Suppressor macrophage treated with lipopolysaccharide for 4 hours (primary cell): ENCODE data around the gene SMIM41.
A peak's percentile ranks its signal among the peaks of the same experiment; 100 is the strongest.
"Not testable (repeated sequence)": the region's sequence is repeated elsewhere in the genome, so short reads cannot be mapped to it uniquely, and the experiment has no call there.

Experiments used
- DNase-seq: peaks from one replicate; pipeline ENCODE4 v3.0.0-alpha.2; 2020

Gene SMIM41

GRCh38 chr12:52086366-52086765, 6.9 kb downstream of the SMIM41 start:
- DNase-seq, result no peak

DNA sequence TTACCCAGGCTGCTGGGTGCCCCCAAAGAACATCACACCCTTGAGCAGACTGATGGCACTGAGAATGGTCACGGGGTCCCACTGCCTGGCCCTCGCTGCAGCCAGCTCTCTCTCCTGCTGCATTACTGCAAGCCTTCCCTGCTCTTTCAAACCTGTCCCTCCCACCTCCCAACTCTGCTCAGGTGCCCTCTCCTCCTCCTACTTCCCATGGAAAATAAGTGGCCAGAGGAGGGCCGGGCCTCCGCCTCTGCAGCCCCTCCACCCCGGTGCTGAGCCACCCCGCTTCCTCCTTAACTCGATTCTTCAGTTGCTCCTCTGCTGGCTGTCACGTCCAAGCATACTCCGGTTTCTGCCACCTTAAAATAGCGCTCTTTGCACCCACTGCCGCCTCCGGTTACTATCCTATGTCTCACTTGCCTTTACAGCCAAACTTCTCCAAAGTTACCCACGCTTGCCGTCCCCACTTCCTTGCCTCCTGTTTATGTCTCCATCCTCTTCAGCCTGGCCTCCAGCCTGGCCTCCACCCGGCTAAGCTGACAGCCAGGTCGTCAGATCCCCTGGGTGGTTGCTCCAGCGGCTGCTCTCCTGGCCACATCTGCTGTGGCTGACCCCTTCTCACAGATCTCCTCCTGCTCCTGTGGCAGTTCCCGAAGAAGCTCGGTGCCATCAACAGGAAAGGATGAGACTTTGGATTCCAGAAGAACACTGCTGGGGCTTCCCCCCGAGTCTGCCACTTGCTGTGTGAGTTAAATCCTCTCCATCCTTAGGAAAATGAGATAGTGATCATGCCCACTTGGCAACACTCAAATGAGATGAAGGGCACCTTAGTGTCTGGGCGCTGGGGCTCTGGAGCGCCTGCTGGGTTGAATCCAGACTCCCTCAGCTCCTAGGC, 7.7 kb downstream of the SMIM41 start:
- DNase-seq, result no peak

GRCh38 chr12:52087961-52088820, 8.7 kb downstream of the SMIM41 start:
- no peak for DNase-seq

DNA sequence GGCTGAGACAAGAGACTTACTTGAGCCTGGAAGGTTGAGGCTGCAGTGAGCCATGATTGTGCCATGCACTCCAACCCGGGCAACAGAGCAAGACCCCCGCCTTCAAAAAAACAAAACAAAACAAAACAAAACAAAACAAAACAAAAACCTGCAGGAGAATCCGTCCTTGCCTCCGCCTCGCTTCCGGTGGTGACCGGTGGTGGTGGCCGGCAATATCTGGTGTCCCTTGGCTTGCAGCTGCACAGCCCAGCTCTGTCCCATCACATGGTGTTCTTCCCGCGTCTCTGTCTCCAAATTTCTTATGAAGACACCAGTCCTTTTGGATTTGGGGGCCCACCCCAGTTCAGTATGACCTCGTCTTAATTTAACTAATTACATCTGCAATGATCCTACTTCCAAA, 10.0 kb downstream of the SMIM41 start:
- no peak for DNase-seq

DNA sequence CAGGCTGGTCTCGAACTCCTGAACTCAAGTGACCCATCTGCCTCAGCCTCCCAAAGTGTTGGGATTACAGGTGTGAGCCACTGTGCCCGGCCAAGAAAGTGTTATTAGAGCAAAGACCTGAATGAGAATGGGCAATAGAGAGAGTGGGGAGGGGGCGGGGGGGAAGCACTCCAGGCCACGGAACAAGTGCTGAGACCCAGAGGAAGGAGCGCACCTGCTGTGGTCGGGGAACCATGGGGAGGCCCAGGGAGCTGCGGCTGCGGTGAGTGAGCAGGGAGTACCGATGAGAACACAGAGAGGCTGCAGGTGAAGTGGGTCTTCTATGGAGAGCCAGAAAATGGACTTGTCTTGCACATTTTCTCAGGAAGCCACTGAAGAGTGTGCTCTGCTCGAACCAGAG, 10.8 kb downstream of the SMIM41 start:
- no peak for DNase-seq

GRCh38 chr12:52091061-52091460, 11.6 kb downstream of the SMIM41 start:
- no peak for DNase-seq

GRCh38 chr12:52091869-52092268, 12.4 kb downstream of the SMIM41 start:
- no peak for DNase-seq

DNA sequence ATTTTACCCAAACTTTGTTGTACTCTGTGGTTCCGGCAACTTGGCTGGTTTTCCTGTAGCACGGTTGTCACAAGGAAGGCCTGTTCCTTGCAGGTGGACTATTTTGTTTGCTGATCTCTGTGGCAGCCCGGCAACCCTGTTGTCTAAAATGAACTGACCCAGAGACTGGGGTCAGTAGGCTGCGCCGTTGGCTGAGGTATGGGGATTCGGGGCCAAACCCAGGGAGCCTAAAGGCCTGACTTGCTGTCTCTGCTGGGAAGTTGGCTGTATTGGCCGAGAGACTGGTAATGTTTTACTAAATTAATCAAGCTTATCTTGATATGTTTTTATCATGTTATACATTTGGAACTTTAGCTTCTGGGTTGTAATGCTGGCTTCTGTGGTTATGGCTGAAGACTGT, 13.8 kb downstream of the SMIM41 start:
- no peak for DNase-seq

DNA sequence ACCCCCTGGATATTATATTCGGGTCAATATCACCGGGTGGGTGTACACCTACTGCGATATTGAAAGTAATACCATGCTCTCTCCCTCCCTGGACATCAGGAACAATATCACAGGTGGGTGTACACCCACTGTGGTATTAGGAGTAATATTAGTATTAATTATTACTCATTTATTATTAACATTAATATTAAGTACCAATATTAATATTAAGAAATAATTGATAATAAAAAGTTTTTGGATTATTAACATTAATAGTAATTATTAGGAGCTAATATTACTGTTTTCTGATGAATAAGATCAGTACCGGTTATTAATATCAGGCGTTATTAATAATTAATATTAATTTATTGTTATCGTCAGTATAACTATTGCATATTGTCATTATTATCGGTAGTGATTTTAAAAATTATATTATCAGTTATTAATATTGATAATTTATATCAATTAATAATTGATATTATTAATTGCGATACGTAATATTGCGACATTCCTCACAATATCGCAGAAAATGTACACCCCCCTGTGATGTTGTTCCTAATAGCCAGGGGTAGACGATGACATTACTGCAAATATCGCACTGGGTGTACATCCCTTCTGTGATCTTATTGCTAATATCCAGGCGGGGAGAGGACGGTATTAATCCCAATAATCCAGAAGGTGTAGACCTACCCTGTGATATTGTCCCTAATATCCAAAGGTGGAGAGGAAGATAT, 17.0 kb downstream of the SMIM41 start:
- no peak for DNase-seq

DNA sequence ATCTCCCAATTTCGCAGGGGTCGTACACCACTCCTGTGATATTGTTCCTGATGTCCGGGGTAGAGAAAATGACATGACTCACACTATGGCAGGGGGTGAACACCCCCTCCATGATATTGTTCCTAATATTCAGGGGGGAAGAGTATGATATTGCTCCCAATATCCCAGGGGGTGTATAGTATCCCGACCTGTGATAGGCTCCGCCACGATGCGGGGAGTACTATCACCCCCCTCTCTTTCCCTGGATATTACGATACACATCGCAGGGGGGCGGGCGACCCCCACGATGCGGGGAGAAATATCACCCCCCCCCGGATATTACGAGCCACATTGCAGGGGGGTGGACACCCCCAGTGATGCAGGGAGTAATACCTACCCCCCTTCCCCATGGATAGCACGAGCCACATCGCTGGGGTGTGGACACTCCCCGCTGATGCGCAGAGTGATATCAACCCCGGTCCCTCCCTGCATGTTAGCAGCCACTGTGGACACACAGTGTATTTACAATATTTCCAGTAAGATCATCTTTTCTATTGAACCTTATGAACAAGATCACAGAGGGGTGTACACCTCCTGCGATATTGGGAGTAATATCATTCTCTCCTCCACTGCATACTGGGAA, 17.7 kb downstream of the SMIM41 start:
- DNase-seq, result no peak

DNA sequence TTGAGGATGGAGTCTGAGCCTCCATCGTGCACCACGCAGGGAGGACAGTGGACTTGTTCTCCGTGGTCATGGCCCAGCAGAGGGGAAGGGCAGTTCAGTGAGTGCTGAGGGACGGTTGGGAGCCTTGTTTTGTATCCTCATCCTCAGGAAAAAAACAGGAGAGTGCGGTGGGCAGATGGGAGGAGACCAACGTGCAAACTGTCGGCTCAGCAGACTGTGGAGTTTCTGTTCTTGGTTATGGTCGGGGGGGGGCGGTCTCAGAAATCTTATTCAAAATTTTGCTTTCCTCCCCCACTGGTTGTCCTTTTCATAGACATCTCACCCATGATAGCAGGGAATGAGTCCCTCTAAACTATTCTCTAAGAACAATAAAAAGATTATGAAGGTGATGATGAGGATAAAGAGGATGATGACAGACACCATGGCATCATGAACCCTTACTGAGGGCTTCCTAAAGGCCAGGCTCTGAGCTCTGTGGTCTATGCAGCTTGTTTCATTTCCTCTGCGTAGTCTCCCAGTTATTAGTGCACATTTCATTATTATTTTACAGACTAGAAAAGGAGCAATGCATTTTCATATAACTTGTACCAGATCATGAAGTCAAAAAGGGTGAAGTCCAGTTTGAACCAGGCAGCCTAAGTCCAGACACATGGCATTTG, 25.1 kb downstream of the SMIM41 start:
- DNase-seq, result peak; percentile 19

DNA sequence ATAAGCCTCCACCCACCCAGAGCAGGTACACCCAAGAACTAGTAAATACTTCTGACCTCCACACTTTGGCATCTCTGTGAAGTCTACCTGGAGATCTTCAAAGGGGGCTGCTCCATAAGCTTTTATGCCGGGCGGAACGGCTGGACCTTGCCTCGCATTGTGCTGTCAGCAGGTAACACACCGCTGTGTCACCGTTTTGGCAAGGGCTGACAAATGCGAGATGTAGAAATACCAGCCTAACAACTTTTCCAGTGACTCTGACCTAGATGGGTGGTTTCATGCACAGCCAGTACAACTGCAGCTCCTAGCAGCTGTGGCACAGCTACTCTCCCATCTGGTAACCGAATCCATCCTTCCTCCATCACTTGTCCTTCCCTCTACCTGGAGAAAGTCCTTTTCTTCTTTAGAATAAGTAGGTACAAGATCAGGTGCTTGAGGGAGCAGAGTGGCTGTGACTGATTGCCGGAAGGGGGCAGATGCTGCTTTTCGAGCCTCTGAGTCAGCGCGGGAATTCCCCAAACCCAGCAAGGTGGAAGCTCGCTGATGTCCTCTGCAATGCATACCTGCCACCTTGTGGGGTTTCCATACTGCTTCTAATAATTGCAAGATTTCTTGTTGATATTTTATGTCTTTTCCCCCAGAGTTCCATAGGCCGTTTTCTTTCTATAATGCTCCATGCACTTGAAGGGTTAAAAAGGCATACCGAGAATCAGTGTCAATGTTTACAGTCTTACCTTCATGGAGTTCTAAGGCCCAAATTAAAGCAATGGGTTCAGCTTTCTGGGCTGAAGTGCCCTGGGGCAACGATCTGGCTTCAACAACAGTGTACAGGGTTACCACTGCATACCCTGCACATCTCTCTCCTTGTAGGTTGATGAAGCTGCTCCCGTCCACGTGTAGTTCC, 37.0 kb downstream of the SMIM41 start:
- not testable (repeated sequence) for DNase-seq

GRCh38 chr12:52117806-52118475, 38.4 kb downstream of the SMIM41 start:
- DNase-seq, result not testable (repeated sequence)

DNA sequence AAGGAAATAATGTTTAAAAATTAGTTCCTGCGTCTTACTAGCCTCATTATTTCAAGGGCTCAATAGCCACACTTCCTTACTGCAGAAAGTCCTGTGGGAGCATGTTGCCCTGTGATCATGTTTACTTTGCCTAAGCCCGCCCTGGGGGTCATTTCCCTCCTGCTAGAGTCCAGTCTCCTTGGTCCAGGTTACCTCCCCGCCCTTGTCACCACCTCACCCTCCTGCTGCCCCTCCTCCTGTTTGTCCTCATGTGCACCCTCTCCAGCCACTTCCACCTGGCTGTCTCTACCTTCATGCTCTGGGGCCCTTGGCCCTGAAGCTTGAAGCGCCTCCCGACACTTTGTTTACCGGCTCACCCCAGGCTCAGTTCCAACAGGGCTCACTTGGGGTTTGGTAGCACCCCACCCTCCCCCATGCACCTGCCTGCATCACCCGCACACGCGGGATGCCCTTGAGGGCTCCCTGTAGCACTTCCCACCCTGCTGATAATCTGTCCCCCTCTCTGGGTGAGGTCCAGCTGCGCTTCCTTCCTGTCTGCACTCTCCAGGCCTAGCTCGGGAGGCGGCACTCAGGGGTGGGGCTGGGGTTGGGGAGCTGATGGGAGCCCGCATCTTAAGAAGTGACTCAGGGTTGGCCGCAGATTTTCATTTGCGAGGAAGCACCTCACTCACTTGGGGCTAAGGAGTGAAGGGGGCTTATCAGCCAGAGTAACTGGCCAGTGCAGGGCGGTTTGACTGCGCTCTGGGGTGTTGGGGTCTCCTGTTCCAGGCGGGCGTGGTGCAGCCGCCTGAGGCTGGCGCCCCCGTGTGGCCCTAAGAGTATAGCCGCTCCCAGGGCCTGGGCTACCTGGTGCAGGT, 40.1 kb downstream of the SMIM41 start:
- DNase-seq, result peak; percentile 25

DNA sequence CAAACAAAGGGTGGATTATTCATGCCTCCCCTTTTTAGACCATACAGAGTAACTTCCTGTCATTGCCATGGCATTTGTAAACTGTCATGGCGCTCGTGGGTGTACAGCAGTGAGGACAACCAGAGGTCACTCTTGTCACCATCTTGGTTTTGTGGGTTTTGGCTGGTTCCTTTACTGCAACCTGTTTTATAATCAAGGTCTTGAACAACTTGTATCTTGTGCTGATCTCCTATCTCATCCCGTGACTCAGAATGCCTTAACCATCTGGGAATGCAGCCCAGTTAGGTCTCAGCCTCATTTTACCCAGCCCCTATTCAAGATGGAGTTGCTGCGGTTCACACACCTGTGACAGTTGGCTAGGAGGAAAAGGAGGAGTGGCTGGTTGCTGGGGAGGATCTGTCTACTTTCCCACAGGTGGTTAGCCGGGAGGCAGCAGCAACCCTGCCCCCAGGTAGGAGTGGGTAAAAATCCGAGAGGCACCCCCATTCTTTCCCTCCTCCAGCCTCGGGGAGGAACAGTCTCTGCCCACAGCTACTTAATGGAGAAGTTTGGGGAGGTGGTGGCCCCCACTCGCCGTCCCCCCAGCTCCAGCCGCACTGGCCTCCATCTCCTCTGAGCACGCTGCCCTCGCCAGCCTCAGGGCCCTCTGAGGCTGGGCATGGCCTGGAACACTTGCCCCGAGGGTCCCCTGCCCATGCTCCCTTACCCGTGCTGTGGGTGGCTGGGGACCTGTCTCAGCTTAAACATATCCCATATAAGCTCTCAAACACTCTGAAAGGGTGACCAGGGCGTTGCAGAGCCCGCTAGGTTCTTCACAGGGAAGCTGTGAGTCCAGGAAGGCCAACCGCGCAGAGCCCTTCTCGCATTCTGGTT, 41.7 kb downstream of the SMIM41 start:
- DNase-seq, result no peak

- DNase-seq, result peak; percentile 63
Observed at GRCh38 chr12:52121824-52122539, 42.5 kb downstream of the SMIM41 start.

DNA sequence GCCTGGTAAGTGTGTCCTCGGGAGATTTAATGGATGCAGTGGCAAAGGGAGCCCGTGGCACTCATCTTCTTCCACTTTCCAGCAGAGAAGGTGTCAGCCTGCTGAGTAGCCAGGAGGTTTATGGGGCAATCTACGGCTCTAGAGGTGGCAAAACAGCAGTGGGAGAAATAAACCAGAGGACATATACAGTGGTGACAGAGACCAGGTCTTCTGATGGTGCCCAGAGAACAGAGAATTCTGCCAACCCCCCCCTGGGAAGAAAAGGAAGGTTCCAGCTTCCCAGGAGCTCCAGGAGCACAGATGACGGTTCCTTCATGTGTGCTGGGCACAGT, 43.0 kb downstream of the SMIM41 start:
- no peak for DNase-seq

GRCh38 chr12:52122904-52123303, 43.4 kb downstream of the SMIM41 start:
- no peak for DNase-seq
